Common myeloid progenitor, CD34-positive (primary cell): Measurements from ENCODE around the gene PLCH2.

Source experiments
- CTCF ChIA-PET: fragments of 350-600 bp; sonication (Branson Sonifier 250); formaldehyde crosslinking; loops from one replicate; lab custom pipeline; 2021; ENCODE audit warnings: antibody characterized with exemption; lab: Charles Lee
- POLR2A ChIA-PET: fragments of 350-600 bp; sonication (Branson Sonifier 250); formaldehyde crosslinking; loops from one replicate; lab custom pipeline; 2021; ENCODE audit warnings: antibody characterized with exemption; lab: Charles Lee
- DNase-seq, 3 donors: peaks; one replicate each; pipeline versions ENCODE4 v3.0.0 to v3.0.0-alpha.2; 2013
- H3K27ac ChIP-seq, 2 experiments: 1 replicate in 1 of 2; 2 replicates in 1 of 2; pipeline ENCODE4 v1.7.0; 2013; ENCODE audit warnings: inconsistent platforms in 2 of 2, low read length in 2 of 2, mild to moderate bottlenecking in 2 of 2, low read depth in 1 of 2, moderate library complexity in 1 of 2; ENCODE audit not compliant: severe bottlenecking in 2 of 2, insufficient read depth in 1 of 2, poor library complexity in 1 of 2
- H3K27me3 ChIP-seq, 5 experiments: replicated peaks in 2 of 5; 1 replicate in 3 of 5; 2 replicates in 2 of 5; pipeline versions ENCODE4 v1.6.1 to v1.7.0; 2013; ENCODE audit warnings: low read length in 4 of 5, mild to moderate bottlenecking in 2 of 5, moderate library complexity in 2 of 5, inconsistent platforms in 1 of 5; ENCODE audit not compliant: insufficient read depth in 5 of 5, control insufficient read depth in 4 of 5
- H3K36me3 ChIP-seq, 4 experiments: 1 replicate in 2 of 4; 2 replicates in 2 of 4; pipeline versions ENCODE4 v1.6.1 to v1.7.0; 2013; ENCODE audit warnings: low read length in 3 of 4, control low read depth in 1 of 4, mild to moderate bottlenecking in 1 of 4; ENCODE audit not compliant: control insufficient read depth in 4 of 4, insufficient read depth in 4 of 4
- H3K4me1 ChIP-seq, 4 experiments: 1 replicate in 3 of 4; 2 replicates in 1 of 4; pipeline versions ENCODE4 v1.6.1 to v1.7.1; 2013; ENCODE audit warnings: low read length in 3 of 4, mild to moderate bottlenecking in 3 of 4, control low read depth in 1 of 4, inconsistent platforms in 1 of 4, moderate library complexity in 1 of 4; ENCODE audit not compliant: control insufficient read depth in 4 of 4, insufficient read depth in 4 of 4; ENCODE audit errors: control extremely low read depth in 1 of 4
- H3K4me3 ChIP-seq, 7 experiments: 1 replicate in 4 of 7; 2 replicates in 3 of 7; pipeline versions ENCODE4 v1.5.1 to v1.7.0; 2013; ENCODE audit warnings: mild to moderate bottlenecking in 7 of 7, low read length in 6 of 7, moderate library complexity in 6 of 7, inconsistent platforms in 2 of 7, low read depth in 2 of 7, control low read depth in 1 of 7; ENCODE audit not compliant: insufficient read depth in 4 of 7, control insufficient read depth in 1 of 7; ENCODE audit errors: extremely low read depth in 1 of 7
- H3K9me3 ChIP-seq, 5 experiments: 1 replicate in 4 of 5; 2 replicates in 1 of 5; pipeline versions ENCODE4 v1.6.1 to v1.7.1; 2013; ENCODE audit warnings: low read length in 4 of 5, mild to moderate bottlenecking in 2 of 5, inconsistent platforms in 1 of 5, low read depth in 1 of 5, moderate library complexity in 1 of 5; ENCODE audit not compliant: control insufficient read depth in 4 of 5, insufficient read depth in 2 of 5; ENCODE audit errors: control extremely low read depth in 1 of 5
- WGBS: methylation state at CpG from one replicate; pipeline ENCODE4 v1.1.5; 2013; ENCODE audit not compliant: insufficient coverage; 5-methylcytosine and 5-hydroxymethylcytosine counted together

PLCH2 gene

DNA sequence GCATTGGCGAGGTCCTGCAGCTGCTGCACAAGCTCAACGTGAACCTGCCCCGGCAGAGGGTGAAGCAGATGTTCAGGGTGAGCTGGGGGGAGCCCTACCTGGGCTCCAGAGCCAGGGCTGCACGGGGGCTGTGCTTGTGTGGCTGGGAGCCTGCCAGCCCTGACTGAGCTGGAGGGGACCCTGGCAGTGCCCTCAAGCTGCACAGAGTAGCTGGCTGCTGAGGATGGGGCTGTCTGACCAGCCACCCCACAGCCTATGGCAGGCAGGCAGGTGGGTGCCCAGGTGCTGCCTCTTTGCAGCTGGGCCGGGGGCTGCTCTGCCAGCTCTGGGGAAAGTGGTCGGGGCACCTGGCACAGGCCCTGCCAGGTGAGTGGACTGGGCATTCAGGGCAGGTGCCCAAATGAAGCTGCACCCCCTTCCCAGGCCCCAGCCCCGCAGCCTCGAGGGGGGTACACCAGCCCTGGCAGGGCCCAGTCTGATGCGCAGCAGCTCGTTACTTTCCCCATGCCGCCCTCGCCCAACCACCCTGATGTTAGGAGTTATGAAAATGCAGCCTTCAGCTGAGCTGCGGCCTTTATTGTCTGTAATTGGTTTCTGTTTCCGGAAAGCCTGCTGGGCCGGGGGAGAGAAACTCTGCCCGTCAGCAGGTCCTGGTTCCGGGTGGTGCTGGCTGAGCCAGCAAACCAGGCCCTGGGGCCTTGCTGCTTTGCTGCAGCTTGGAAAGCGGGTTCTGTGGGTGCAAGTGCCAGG, 4.3 kb downstream of the PLCH2 start:
- Histone ChIP-seq H3K9me3 (no peaks in the 10 kb centered on the region), H3K27ac (no peak overlapping the region), H3K4me1 (peaks cover 0 to 3% (median 0%) of the 10 kb centered on the region in 4 experiments), H3K27me3 (no peaks in the 10 kb centered on the region), H3K4me3 (no peak overlapping the region), H3K36me3 (no peaks in the 10 kb centered on the region)
- CTCF ChIA-PET = interaction anchor here (1.1 kb wide), 1 partner anchor 11 kb away, joined by 3 read pairs; no protein-coding TSS in a partner anchor
- 93% methylated on average over 16 of the region's 18 CpGs for WGBS
- DNase-seq = no peak
- POLR2A ChIA-PET = interaction anchor here (0.8 kb wide), 1 partner anchor 16 kb away, joined by 3 read pairs; no protein-coding TSS in a partner anchor

DNA sequence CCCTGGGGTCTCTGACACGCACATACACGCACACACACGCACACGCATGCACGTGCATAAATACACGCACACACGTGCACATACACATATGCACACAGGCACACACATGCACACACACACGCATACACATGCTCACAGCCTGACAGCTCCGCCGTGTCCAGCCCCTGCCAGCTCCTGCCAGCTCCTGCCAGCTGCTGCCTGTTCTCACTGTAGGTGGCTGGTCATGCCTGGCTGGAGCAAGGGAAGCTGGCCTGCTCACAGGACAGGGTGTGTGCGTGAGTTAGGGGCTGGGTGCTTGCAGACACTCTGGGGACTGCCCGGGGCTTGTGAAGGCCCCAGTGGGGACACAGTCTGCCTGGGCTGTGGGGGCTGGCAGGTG, 4.9 kb downstream of the PLCH2 start:
- Histone ChIP-seq H3K36me3 (no peaks in the 10 kb centered on the region), H3K4me3 (no peak overlapping the region), H3K4me1 (peaks cover 0 to 3% (median 0%) of the 10 kb centered on the region in 4 experiments), H3K27me3 (no peaks in the 10 kb centered on the region), H3K9me3 (no peaks in the 10 kb centered on the region), H3K27ac (no peak overlapping the region)
- CTCF ChIA-PET = no interaction called here
- DNase-seq = no peak
- POLR2A ChIA-PET = no interaction called here
- WGBS = 94% methylated on average over 12 of the region's 12 CpGs

- Histone ChIP-seq H3K4me3 (no peak overlapping the region), H3K4me1 (peaks cover 0 to 3% (median 0%) of the 10 kb centered on the region in 4 experiments), H3K36me3 (no peaks in the 10 kb centered on the region), H3K9me3 (no peaks in the 10 kb centered on the region), H3K27ac (no peak overlapping the region), H3K27me3 (no peaks in the 10 kb centered on the region)
- DNase-seq = no peak
- POLR2A ChIA-PET = no interaction called here
- 80% methylated on average over 10 of the region's 10 CpGs for WGBS
- CTCF ChIA-PET = no interaction called here
Observed at GRCh38 chr1:2481885-2482284, 5.8 kb downstream of the PLCH2 start.

- ChIA-PET POLR2A (no interaction called here), CTCF (no interaction called here)
- Histone ChIP-seq H3K4me3 (no peak overlapping the region), H3K9me3 (no peaks in the 10 kb centered on the region), H3K36me3 (no peaks in the 10 kb centered on the region), H3K27ac (no peak overlapping the region), H3K4me1 (peaks cover 0 to 3% (median 0%) of the 10 kb centered on the region in 4 experiments), H3K27me3 (no peaks in the 10 kb centered on the region)
- DNase-seq = no peak
- WGBS = 97% methylated on average over 10 of the region's 11 CpGs
Observed at GRCh38 chr1:2482588-2482987, 6.5 kb downstream of the PLCH2 start.

DNA sequence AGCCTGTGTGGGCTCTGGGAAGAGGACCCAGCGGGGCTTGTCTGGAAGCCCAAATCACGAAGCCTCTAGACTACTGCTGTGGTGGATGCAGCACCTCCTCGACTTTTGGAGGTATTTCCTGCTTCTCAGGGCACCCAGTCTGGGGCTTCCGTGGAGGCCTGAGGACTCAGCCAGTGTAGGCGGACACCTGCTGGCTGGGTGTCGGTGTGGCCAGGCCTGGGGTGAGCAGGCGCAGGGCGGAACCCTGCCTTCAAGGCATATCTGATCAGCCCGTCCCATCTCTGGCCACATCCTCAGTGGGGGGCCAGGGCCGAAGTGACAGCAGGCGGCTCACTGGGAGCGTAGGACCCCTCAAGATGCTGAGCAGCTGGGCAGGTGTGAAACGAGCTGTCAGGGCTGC, 6.9 kb downstream of the PLCH2 start:
- Histone ChIP-seq H3K36me3 (no peaks in the 10 kb centered on the region), H3K4me1 (peaks cover 0 to 3% (median 0%) of the 10 kb centered on the region in 4 experiments), H3K27ac (no peak overlapping the region), H3K4me3 (no peak overlapping the region), H3K27me3 (no peaks in the 10 kb centered on the region), H3K9me3 (peaks cover 0 to 1% (median 0%) of the 10 kb centered on the region in 5 experiments)
- ChIA-PET CTCF (no interaction called here), POLR2A (no interaction called here)
- DNase-seq = no peak
- 92% methylated on average over 13 of the region's 13 CpGs for WGBS

GRCh38 chr1:2483970-2484369, 7.9 kb downstream of the PLCH2 start:
- Histone ChIP-seq H3K4me1 (no peaks in the 10 kb centered on the region), H3K36me3 (no peaks in the 10 kb centered on the region), H3K27me3 (no peaks in the 10 kb centered on the region), H3K27ac (no peak overlapping the region), H3K9me3 (peaks cover 0 to 11% (median 4%) of the 10 kb centered on the region in 5 experiments), H3K4me3 (no peak overlapping the region)
- ChIA-PET CTCF (no interaction called here), POLR2A (no interaction called here)
- 97% methylated on average over 8 of the region's 16 CpGs for WGBS
- DNase-seq = no peak

DNA sequence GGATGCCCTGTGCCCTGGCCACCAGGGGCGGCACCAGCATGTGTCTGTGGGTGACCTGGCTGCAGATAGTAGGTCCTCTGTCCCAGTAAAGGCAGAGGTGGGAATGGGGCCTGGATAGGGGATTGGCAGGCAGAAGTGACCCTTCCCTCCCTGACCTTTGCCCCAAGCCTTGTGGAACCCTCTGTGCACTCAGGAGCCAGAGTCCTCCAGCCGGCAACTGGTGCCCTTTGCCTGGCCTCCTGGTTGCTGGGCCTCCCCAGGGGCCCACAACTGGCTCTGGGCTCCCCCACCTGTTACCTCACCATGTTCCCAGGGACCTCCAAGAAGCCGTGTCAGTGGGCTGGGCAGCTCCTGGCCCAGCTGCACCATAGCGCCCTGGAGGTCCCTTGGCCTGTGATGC, 10.0 kb downstream of the PLCH2 start:
- Histone ChIP-seq H3K27ac (no peak overlapping the region), H3K4me3 (no peak overlapping the region), H3K27me3 (no peaks in the 10 kb centered on the region), H3K9me3 (peaks cover 0 to 15% (median 9%) of the 10 kb centered on the region in 5 experiments), H3K36me3 (no peaks in the 10 kb centered on the region), H3K4me1 (no peaks in the 10 kb centered on the region)
- CTCF ChIA-PET = no interaction called here
- POLR2A ChIA-PET = no interaction called here
- no peak for DNase-seq
- 100% methylated on average over 2 of the region's 4 CpGs for WGBS
